B cell (primary cell): ENCODE measurements around the gene RIT2. TPM values are rescaled to one million over a fixed set of nuclear protein-coding genes. Genes with fewer than 3 reads are reported as not detected.

Source experiments
- ATAC-seq: fragments of 200-7000 bp; cut with Tn5 transposase; one replicate; pipeline ENCODE4 v1.10.0; 2021; ENCODE audit warnings: low read depth, mild to moderate bottlenecking, moderate number of reproducible peaks, moderate library complexity
- CTCF ChIA-PET: fragments of 350-600 bp; sonication (Branson Sonifier 250); formaldehyde crosslinking; loops from one replicate; lab custom pipeline; 2021; ENCODE audit warnings: antibody characterized with exemption, inconsistent platforms; lab: Charles Lee
- POLR2A ChIA-PET: fragments of 350-600 bp; sonication (Branson Sonifier 250); formaldehyde crosslinking; loops from one replicate; lab custom pipeline; 2021; ENCODE audit warnings: antibody characterized with exemption; lab: Charles Lee
- DNase-seq: peaks from one replicate; pipeline ENCODE4 v3.0.0; 2013
- H2AFZ ChIP-seq: 2 replicates; pipeline ENCODE4 v1.6.1; 2012; ENCODE audit warnings: mild to moderate bottlenecking, low read depth, low read length; ENCODE audit not compliant: insufficient read depth, poor library complexity, severe bottlenecking
- H3K27ac ChIP-seq, 2 donors: 1 replicate in 1 of 2; 2 replicates in 1 of 2; pipeline ENCODE4 v1.5.1; 2012 to 2013; ENCODE audit warnings: low read length in 2 of 2, mild to moderate bottlenecking in 2 of 2, moderate library complexity in 1 of 2
- H3K27me3 ChIP-seq, 4 experiments: fragments of 200-600 bp in 1 of 4; sonication (generic) in 1 of 4; replicated peaks in 1 of 4; 1 replicate in 2 of 4; 2 replicates in 2 of 4; pipeline versions ENCODE4 v1.6.1 to v1.7.0; 2013 to 2016; ENCODE audit warnings: low read length in 3 of 4, mild to moderate bottlenecking in 2 of 4, mixed read lengths in 1 of 4, moderate library complexity in 1 of 4; ENCODE audit not compliant: insufficient read depth in 4 of 4, control insufficient read depth in 3 of 4; ENCODE audit errors: control extremely low read depth in 1 of 4
- H3K36me3 ChIP-seq, 2 experiments: replicated peaks in 1 of 2; 1 replicate in 1 of 2; 2 replicates in 1 of 2; pipeline versions ENCODE4 v1.6.1 to v1.7.1; 2013; ENCODE audit warnings: low read length in 1 of 2; ENCODE audit not compliant: insufficient read depth in 2 of 2, control insufficient read depth in 1 of 2; ENCODE audit errors: control extremely low read depth in 1 of 2, extremely low read depth in 1 of 2
- H3K4me1 ChIP-seq, 2 donors: fragments of 200-600 bp in 1 of 2; sonication (generic) in 1 of 2; 1 replicate in 1 of 2; 2 replicates in 1 of 2; pipeline versions ENCODE4 v1.5.1 to v1.6.1; 2013 to 2017; ENCODE audit warnings: low read length in 2 of 2; ENCODE audit not compliant: control insufficient read depth in 2 of 2, insufficient read depth in 2 of 2
- H3K4me2 ChIP-seq: replicated peaks from 2 replicates; pipeline ENCODE3; 2012; ENCODE audit warnings: mild to moderate bottlenecking, low read depth, low read length; ENCODE audit not compliant: poor library complexity, severe bottlenecking
- H3K4me3 ChIP-seq, 5 experiments: fragments of 200-600 bp in 1 of 5; sonication (generic) in 1 of 5; 1 replicate in 3 of 5; 2 replicates in 2 of 5; pipeline versions ENCODE4 v1.5.1 to v1.7.0; 2011 to 2016; ENCODE audit warnings: low read length in 4 of 5, mild to moderate bottlenecking in 4 of 5, low read depth in 2 of 5, control low read depth in 1 of 5, moderate library complexity in 1 of 5; ENCODE audit not compliant: insufficient read depth in 1 of 5; ENCODE audit errors: control extremely low read depth in 1 of 5, extremely low read depth in 1 of 5
- H3K79me2 ChIP-seq: fragments of 200-600 bp; sonication (generic); one replicate; pipeline ENCODE4 v1.6.0; 2016; ENCODE audit warnings: low read length; ENCODE audit not compliant: control insufficient read depth, insufficient read depth
- H3K9ac ChIP-seq: fragments of 200-600 bp; sonication (generic); 2 replicates; pipeline ENCODE4 v1.6.1; 2017; ENCODE audit warnings: mild to moderate bottlenecking, low read length, moderate library complexity
- H3K9me3 ChIP-seq, 3 donors: one replicate each; pipeline versions ENCODE4 v1.6.1 to v1.7.1; 2013; ENCODE audit warnings: low read length in 2 of 3; ENCODE audit not compliant: control insufficient read depth in 2 of 3, insufficient read depth in 1 of 3; ENCODE audit errors: control extremely low read depth in 1 of 3
- H4K20me1 ChIP-seq: 2 replicates; pipeline ENCODE4 v1.6.0; 2012; ENCODE audit warnings: mild to moderate bottlenecking, low read length; ENCODE audit not compliant: insufficient read depth, control insufficient read depth, poor library complexity, severe bottlenecking
- H3K27ac Mint-ChIP-seq: one replicate; pipeline ENCODE4 v1.8.0; 2021; ENCODE audit warnings: mixed read lengths
- H3K27me3 Mint-ChIP-seq: one replicate; pipeline ENCODE4 v1.8.0; 2021; ENCODE audit warnings: mixed read lengths
- H3K4me1 Mint-ChIP-seq: one replicate; pipeline ENCODE4 v1.8.0; 2021; ENCODE audit warnings: mixed read lengths
- H3K4me3 Mint-ChIP-seq: one replicate; pipeline ENCODE4 v1.8.0; 2021; ENCODE audit warnings: mixed read lengths
- H3K9me3 Mint-ChIP-seq: one replicate; pipeline ENCODE4 v1.8.0; 2022; ENCODE audit warnings: mixed read lengths; ENCODE audit not compliant: insufficient read depth
- CTCF ChIP-seq: fragments of 200-600 bp; IDR thresholded peaks from one replicate; pipeline ENCODE4 v1.8.0; 2022; ENCODE audit warnings: antibody characterized with exemption, mild to moderate bottlenecking
- EZH2 ChIP-seq: IDR thresholded peaks from 2 replicates; pipeline ENCODE4 v1.6.1; 2012; ENCODE audit warnings: borderline replicate concordance, low read depth, mild to moderate bottlenecking, moderate library complexity, low read length; ENCODE audit not compliant: insufficient read depth, poor library complexity, severe bottlenecking
- WGBS: methylation state at CpG from one replicate; pipeline ENCODE4 v1.1.5; 2013; ENCODE audit warnings: missing lambda C conversion rate; ENCODE audit not compliant: insufficient coverage; 5-methylcytosine and 5-hydroxymethylcytosine counted together
- intact Hi-C: fragments of 100-400 bp; cut with micrococcal nuclease; formaldehyde crosslinking; loops from one replicate; pipeline ENCODE4 v1.10.0; 2022
- polyA plus RNA-seq: library from polyadenylated mRNA; depleted of rRNA; stranded (reverse); fragments of >200 nt; gene quantifications from 2 replicates; pipeline ENCODE4 v1.2.3, GENCODE V29; 2012
- total RNA-seq, 2 donors: library from RNA; stranded (reverse); fragments of 120-200 nt in 1 of 2; gene quantifications; 1 replicate in 1 of 2; 2 replicates in 1 of 2; pipeline versions ENCODE4 v1.2.3 to v1.2.4, GENCODE V29; 2013 to 2022

RIT2 gene
- total and polyA plus RNA-seq, 2 donors (not counting 1 experiment from before 2014, with no cell fraction given): not detected

- Mint-ChIP-seq H3K27ac (no peak overlapping the region), H3K4me1 (no peaks in the 10 kb centered on the region), H3K27me3 (no peaks in the 10 kb centered on the region), H3K9me3 (no peaks in the 10 kb centered on the region), H3K4me3 (no peak overlapping the region)
- no peaks in the 10 kb centered on the region for H3K36me3 ChIP-seq
- no peaks in the 10 kb centered on the region for H3K9me3 ChIP-seq
- no peaks in the 10 kb centered on the region for H3K4me1 ChIP-seq
- H4K20me1 ChIP-seq: no peaks in the 10 kb centered on the region
- H3K4me2 ChIP-seq: no peak overlapping the region
- no peaks in the 10 kb centered on the region for H3K79me2 ChIP-seq
- no peak overlapping the region for H3K4me3 ChIP-seq
- no peak for DNase-seq
- H3K27ac ChIP-seq: no peak overlapping the region
- intact Hi-C loops: no loop called here
- CTCF ChIA-PET: no interaction called here
- TF ChIP-seq EZH2: no peak
- no peak for TF ChIP-seq CTCF
- H2AFZ ChIP-seq: no peak overlapping the region
- no peak overlapping the region for H3K9ac ChIP-seq
- POLR2A ChIA-PET: no interaction called here
- no peak for ATAC-seq
- no peaks in the 10 kb centered on the region for H3K27me3 ChIP-seq
- WGBS: 91% methylated on average over 3 of the region's 4 CpGs
Measured at GRCh38 chr18:42958353-42958752, 157.1 kb downstream of the RIT2 start.

- WGBS: no CpG with 5 or more reads among the region's 3 CpGs
- no peak overlapping the region for H3K4me2 ChIP-seq
- H3K79me2 ChIP-seq: no peaks in the 10 kb centered on the region
- TF ChIP-seq EZH2 (no peak), CTCF (no peak)
- H3K27me3 Mint-ChIP-seq: no peaks in the 10 kb centered on the region
- intact Hi-C loops: no loop called here
- no peak overlapping the region for H2AFZ ChIP-seq
- no peaks in the 10 kb centered on the region for H3K36me3 ChIP-seq
- no peak for DNase-seq
- CTCF ChIA-PET: no interaction called here
- no peaks in the 10 kb centered on the region for H3K4me1 ChIP-seq
- no peak overlapping the region for H3K4me3 ChIP-seq
- no peaks in the 10 kb centered on the region for H3K9me3 ChIP-seq
- no peaks in the 10 kb centered on the region for H3K27me3 ChIP-seq
- no peak overlapping the region for H3K27ac Mint-ChIP-seq
- no peak overlapping the region for H3K9ac ChIP-seq
- no peak overlapping the region for H3K27ac ChIP-seq
- H3K4me3 Mint-ChIP-seq: no peak overlapping the region
- ATAC-seq: no peak
- peaks cover 3% of the 10 kb centered on the region for H3K9me3 Mint-ChIP-seq
- H4K20me1 ChIP-seq: no peaks in the 10 kb centered on the region
- no peaks in the 10 kb centered on the region for H3K4me1 Mint-ChIP-seq
- POLR2A ChIA-PET: no interaction called here
Measured at GRCh38 chr18:42956287-42956686, 159.2 kb downstream of the RIT2 start.
